GM08714 (cell line): Measurements from ENCODE around the gene GUCD1.
A peak's percentile ranks its signal among the peaks of the same experiment; 100 is the strongest.
"Not testable (repeated sequence)": the region's sequence is repeated elsewhere in the genome, so short reads cannot be mapped to it uniquely, and the experiment has no call there.

ENCODE experiments used
- H3K4me3 ChIP-seq: fragments of 200-500 bp; sonication (Bioruptor generic); 2 replicates; pipeline ENCODE4 v1.5.1; 2014; ENCODE audit warnings: mild to moderate bottlenecking, low read length, inconsistent platforms
- ZNF274 ChIP-seq: IDR thresholded peaks from 2 replicates; pipeline ENCODE4 v1.6.1; 2012; ENCODE audit warnings: mild to moderate bottlenecking, low read depth, low read length

The GUCD1 gene

GRCh38 chr22:24593836-24594568 lies 39.1 kb upstream of the GUCD1 start:
- no peak for TF ChIP-seq ZNF274

GRCh38 chr22:24593559-24593835 lies 38.6 kb upstream of the GUCD1 start:
- H3K4me3 ChIP-seq = not testable (repeated sequence)

More at GRCh38 chr22:24593836-24594568, 39.1 kb upstream of the GUCD1 start:
- no peak overlapping the region for H3K4me3 ChIP-seq

GRCh38 chr22:24592851-24593558 lies 38.1 kb upstream of the GUCD1 start, which contains the start of gene LRRC75B:
LRRC75B (minus strand) TSS chr22:24593073; CDS start chr22:24593039, 34 bp downstream.
- H3K4me3 ChIP-seq = peak within 1 kb of the TSS; percentile 47; the same call in 1 of the 2 replicates

GRCh38 chr22:24592058-24592850 lies 37.3 kb upstream of the GUCD1 start:
- no peak for TF ChIP-seq ZNF274

More at GRCh38 chr22:24592851-24593558, 38.1 kb upstream of the GUCD1 start, which contains the start of gene LRRC75B:
- TF ChIP-seq ZNF274 = no peak

GRCh38 chr22:24591286-24591830 lies 36.4 kb upstream of the GUCD1 start:
- no peak for TF ChIP-seq ZNF274

More at GRCh38 chr22:24592058-24592850, 37.3 kb upstream of the GUCD1 start:
- peak overlapping the region; percentile 47; the same call in 1 of the 2 replicates for H3K4me3 ChIP-seq

GRCh38 chr22:24590596-24591173 lies 35.7 kb upstream of the GUCD1 start:
- TF ChIP-seq ZNF274 = no peak
- H3K4me3 ChIP-seq = no peak overlapping the region

More at GRCh38 chr22:24591286-24591830, 36.4 kb upstream of the GUCD1 start:
- no peak overlapping the region for H3K4me3 ChIP-seq

GRCh38 chr22:24589518-24590030 lies 34.6 kb upstream of the GUCD1 start:
- TF ChIP-seq ZNF274 = no peak
- no peak overlapping the region for H3K4me3 ChIP-seq

GRCh38 chr22:24588757-24589481 lies 34.0 kb upstream of the GUCD1 start:
- no peak for TF ChIP-seq ZNF274
- no peak overlapping the region for H3K4me3 ChIP-seq

- no peak overlapping the region for H3K4me3 ChIP-seq
- no peak for TF ChIP-seq ZNF274
Measured at GRCh38 chr22:24588381-24588756, 33.4 kb upstream of the GUCD1 start.

- no peak for TF ChIP-seq ZNF274
- no peak overlapping the region for H3K4me3 ChIP-seq
Measured at GRCh38 chr22:24587948-24588347, 33.0 kb upstream of the GUCD1 start.

- no peak for TF ChIP-seq ZNF274
- H3K4me3 ChIP-seq = no peak overlapping the region
Measured at GRCh38 chr22:24587251-24587650, 32.3 kb upstream of the GUCD1 start.

- no peak overlapping the region for H3K4me3 ChIP-seq
- TF ChIP-seq ZNF274 = no peak
Measured at GRCh38 chr22:24585927-24586546, 31.1 kb upstream of the GUCD1 start.

GRCh38 chr22:24585461-24585860 lies 30.5 kb upstream of the GUCD1 start:
- no peak overlapping the region for H3K4me3 ChIP-seq
- no peak for TF ChIP-seq ZNF274
